IMR-90 (cell line): ENCODE data around the gene KRT9. TPM values are rescaled to one million over a fixed set of nuclear protein-coding genes. Genes with fewer than 3 reads are reported as not detected.
"Not testable (repeated sequence)": the region's sequence is repeated elsewhere in the genome, so short reads cannot be mapped to it uniquely, and the experiment has no call there.

ENCODE experiments used
- ATAC-seq: fragments of 200-7000 bp; cut with Tn5 transposase; 2 replicates; pipeline ENCODE4 v1.9.1; 2020; ENCODE audit warnings: low read depth, mild to moderate bottlenecking, moderate library complexity
- BruUV-seq: library from RNA; stranded (reverse); fragments of 400-500 nt; replicated peaks from 2 replicates; lab custom pipeline; 2021; lab: Mats Ljungman, UMichigan
- CTCF ChIA-PET: fragments of 300-600 bp; formaldehyde crosslinking; extraction: SDS; loops from one replicate; lab custom pipeline; 2021; ENCODE audit warnings: antibody characterized with exemption; lab: Yijun Ruan, JAX
- POLR2A ChIA-PET: fragments of 300-600 bp; sonication (Branson Sonifier 250); formaldehyde crosslinking; loops from one replicate; lab custom pipeline; 2022; ENCODE audit warnings: antibody characterized with exemption; ENCODE audit not compliant: unreplicated experiment; lab: Charles Lee
- DNase-seq: peaks from one replicate; pipeline ENCODE4 v3.0.0; 2013
- H2AFZ ChIP-seq: replicated peaks from 2 replicates; pipeline ENCODE3; 2013; ENCODE audit warnings: low read length, mild to moderate bottlenecking; ENCODE audit not compliant: poor library complexity
- H2AK5ac ChIP-seq: 2 replicates; pipeline ENCODE4 v1.6.1; 2013; ENCODE audit warnings: low read depth, low read length, inconsistent platforms
- H2AK9ac ChIP-seq: replicated peaks from 2 replicates; pipeline ENCODE3; 2013; ENCODE audit warnings: mild to moderate bottlenecking, low read depth, low read length, moderate library complexity; ENCODE audit not compliant: poor library complexity
- H2BK120ac ChIP-seq: 2 replicates; pipeline ENCODE4 v1.6.1; 2013; ENCODE audit warnings: low read depth, low read length, inconsistent platforms
- H2BK15ac ChIP-seq: 3 replicates; pipeline ENCODE4 v1.6.1; 2013; ENCODE audit warnings: low read depth, low read length, inconsistent platforms
- H2BK20ac ChIP-seq: 2 replicates; pipeline ENCODE4 v1.6.1; 2013; ENCODE audit warnings: low read depth, mild to moderate bottlenecking, inconsistent platforms, low read length, moderate library complexity
- H2BK5ac ChIP-seq: 2 replicates; pipeline ENCODE4 v1.6.1; 2013; ENCODE audit warnings: mild to moderate bottlenecking, low read depth, low read length, inconsistent platforms; ENCODE audit not compliant: poor library complexity, severe bottlenecking
- H3K14ac ChIP-seq: replicated peaks from 2 replicates; pipeline ENCODE4 v1.6.1; 2013; ENCODE audit warnings: low read depth, low read length, inconsistent platforms
- H3K18ac ChIP-seq: 2 replicates; pipeline ENCODE4 v1.6.1; 2013; ENCODE audit warnings: low read depth, low read length, control low read depth
- H3K23ac ChIP-seq: 2 replicates; pipeline ENCODE4 v1.6.1; 2013; ENCODE audit warnings: low read depth, low read length, inconsistent platforms
- H3K27ac ChIP-seq: 2 replicates; pipeline ENCODE4 v1.5.1; 2013; ENCODE audit warnings: mild to moderate bottlenecking, control low read depth, low read length; ENCODE audit not compliant: insufficient read depth
- H3K27me3 ChIP-seq: 2 replicates; pipeline ENCODE4 v1.6.1; 2013; ENCODE audit warnings: low read length; ENCODE audit not compliant: control insufficient read depth, insufficient read depth
- H3K36me3 ChIP-seq: 2 replicates; pipeline ENCODE4 v1.6.1; 2013; ENCODE audit warnings: low read length, mixed read lengths; ENCODE audit not compliant: control insufficient read depth, insufficient read depth
- H3K4ac ChIP-seq: 2 replicates; pipeline ENCODE4 v1.6.1; 2013; ENCODE audit warnings: low read depth, low read length, inconsistent platforms
- H3K4me1 ChIP-seq: 2 replicates; pipeline ENCODE4 v1.6.1; 2013; ENCODE audit warnings: low read length, mixed read lengths; ENCODE audit not compliant: control insufficient read depth, insufficient read depth
- H3K4me2 ChIP-seq: 2 replicates; pipeline ENCODE4 v1.6.1; 2013; ENCODE audit warnings: low read depth, mild to moderate bottlenecking, control low read depth, low read length, moderate library complexity
- H3K4me3 ChIP-seq: 2 replicates; pipeline ENCODE4 v1.5.1; 2013; ENCODE audit warnings: low read depth, mild to moderate bottlenecking, control low read depth, low read length, moderate library complexity; ENCODE audit not compliant: insufficient read depth
- H3K56ac ChIP-seq: 2 replicates; pipeline ENCODE4 v1.6.1; 2013; ENCODE audit warnings: low read length, inconsistent platforms; ENCODE audit not compliant: insufficient read depth; ENCODE audit errors: extremely low read depth
- H3K79me1 ChIP-seq, 2 experiments: 2 replicates each; pipeline ENCODE4 v1.6.1; 2013; ENCODE audit warnings: low read length in 2 of 2, inconsistent platforms in 1 of 2, low read depth in 1 of 2
- H3K9ac ChIP-seq: 2 replicates; pipeline ENCODE4 v1.6.1; 2013; ENCODE audit warnings: low read depth, low read length, control low read depth
- H3K9me1 ChIP-seq: 2 replicates; pipeline ENCODE4 v1.6.1; 2013; ENCODE audit warnings: low read length, inconsistent platforms; ENCODE audit not compliant: insufficient read depth
- H3K9me3 ChIP-seq: 2 replicates; pipeline ENCODE4 v1.6.1; 2013; ENCODE audit warnings: low read length; ENCODE audit not compliant: control insufficient read depth, insufficient read depth
- H4K20me1 ChIP-seq: 2 replicates; pipeline ENCODE4 v1.6.1; 2013; ENCODE audit warnings: low read length, inconsistent platforms; ENCODE audit not compliant: insufficient read depth
- H4K5ac ChIP-seq: 2 replicates; pipeline ENCODE4 v1.6.1; 2013; ENCODE audit warnings: mild to moderate bottlenecking, low read depth, low read length, control low read depth
- H4K8ac ChIP-seq, 2 experiments: 2 replicates each; pipeline ENCODE4 v1.6.1; 2013; ENCODE audit warnings: low read depth in 2 of 2, low read length in 2 of 2, control low read depth in 1 of 2, inconsistent platforms in 1 of 2
- H4K91ac ChIP-seq: 2 replicates; pipeline ENCODE4 v1.6.1; 2013; ENCODE audit warnings: low read depth, low read length, inconsistent platforms; ENCODE audit not compliant: insufficient read depth
- POLR2A ChIP-seq: IDR thresholded peaks from 2 replicates; pipeline ENCODE4 v1.6.1; 2012; ENCODE audit warnings: mild to moderate bottlenecking, low read depth, low read length
- SMC3 ChIP-seq: fragments of 150-350 bp; IDR thresholded peaks from 2 replicates; pipeline ENCODE4 v1.6.1; 2016; ENCODE audit warnings: low read depth, mild to moderate bottlenecking, antibody characterized with exemption, low read length, moderate library complexity
- USF2 ChIP-seq: fragments of 150-350 bp; IDR thresholded peaks from 2 replicates; pipeline ENCODE4 v1.6.1; 2017; ENCODE audit warnings: mild to moderate bottlenecking, antibody characterized with exemption, low read length, low read depth
- WGBS, 2 experiments: methylation state at CpG; one replicate each; pipeline versions ENCODE4 v1.1.5 to v1.1.7; 2013; ENCODE audit warnings: missing lambda C conversion rate in 2 of 2; ENCODE audit not compliant: insufficient read length in 1 of 2; ENCODE audit errors: extremely low coverage in 2 of 2; 5-methylcytosine and 5-hydroxymethylcytosine counted together
- dilution Hi-C: fragments of 300-500 bp; cut with HindIII; formaldehyde crosslinking; loops from one replicate; pipeline ENCODE4 v1.14.3; 2018; ENCODE audit warnings: low sequenced_read_pairs; ENCODE audit not compliant: unreplicated experiment
- in situ Hi-C: fragments of 300-500 bp; cut with MboI; formaldehyde crosslinking; loops from 3 replicates; pipeline ENCODE4 v1.14.3; 2019; ENCODE audit warnings: low sequenced_read_pairs, inconsistent platforms, mixed read lengths
- intact Hi-C: fragments of 100-400 bp; cut with micrococcal nuclease; formaldehyde crosslinking; loops from 2 replicates; pipeline ENCODE4 v1.10.0; 2022
- polyA plus RNA-seq, 3 experiments: library from polyadenylated mRNA; depleted of rRNA; stranded (reverse); fragments of >200 nt; gene quantifications; 2 replicates each; pipeline ENCODE4 v1.2.3, GENCODE V29; 2012; ENCODE audit warnings: low replicate concordance in 1 of 3
- total RNA-seq: library from RNA; depleted of rRNA; stranded (reverse); fragments of >200 nt; gene quantifications from 2 replicates; pipeline ENCODE4 v1.2.3, GENCODE V29; 2012

Gene KRT9
- total and polyA plus RNA-seq, 2 of the 4 experiments (the other 2 are of a cell fraction), result not detected

- TF ChIP-seq USF2 (no peak), POLR2A (no peak), SMC3 (no peak)
- H3K9ac ChIP-seq, result no peak overlapping the region
- ChIA-PET POLR2A (no interaction called here), CTCF (no interaction called here)
- BruUV-seq, result no TSS peak
- no peak overlapping the region for H3K23ac ChIP-seq
- intact Hi-C loops, result no loop called here
- no peak overlapping the region for H2BK5ac ChIP-seq
- no peaks in the 10 kb centered on the region for H3K9me3 ChIP-seq
- no peaks in the 10 kb centered on the region for H3K36me3 ChIP-seq
- no peak overlapping the region for H3K18ac ChIP-seq
- no peak overlapping the region for H3K14ac ChIP-seq
- H2AK9ac ChIP-seq, result no peak overlapping the region
- 94% methylated on average over 2 of the region's 11 CpGs; no CpG with 5 or more reads in 1 of the 2 experiments for WGBS, 2 experiments
- H4K5ac ChIP-seq, result no peak overlapping the region
- H2BK20ac ChIP-seq, result no peak overlapping the region
- H4K91ac ChIP-seq, result no peak overlapping the region
- DNase-seq, result no peak
- no peak overlapping the region for H2AK5ac ChIP-seq
- no peaks in the 10 kb centered on the region for H4K20me1 ChIP-seq
- ATAC-seq, result no peak
- no peak overlapping the region for H3K4me3 ChIP-seq
- H3K4me1 ChIP-seq, result no peaks in the 10 kb centered on the region
- H3K79me1 ChIP-seq, result no peaks in the 10 kb centered on the region
- H3K27ac ChIP-seq, result no peak overlapping the region
- no peak overlapping the region for H3K4me2 ChIP-seq
- peaks cover 51% of the 10 kb centered on the region for H3K27me3 ChIP-seq
- dilution Hi-C loops, result no loop called here
- no peak overlapping the region for H3K4ac ChIP-seq
- H3K56ac ChIP-seq, result no peak overlapping the region
- in situ Hi-C loops, result no loop called here
- H2BK15ac ChIP-seq, result no peak overlapping the region
- H2AFZ ChIP-seq, result no peak overlapping the region
- H4K8ac ChIP-seq, result no peak overlapping the region
- H3K9me1 ChIP-seq, result no peaks in the 10 kb centered on the region
- no peak overlapping the region for H2BK120ac ChIP-seq
Observed at GRCh38 chr17:41613277-41614082, 41.6 kb upstream of the KRT9 start.

GRCh38 chr17:41612376-41613160 lies 40.7 kb upstream of the KRT9 start, which contains the start of gene KRT16:
TSS of gene KRT16 (minus strand) at chr17:41612767. CDS start at chr17:41612688, 79 bp downstream.
- H3K27ac ChIP-seq, H3K79me1 ChIP-seq, POLR2A ChIA-PET, H3K36me3 ChIP-seq, H3K56ac ChIP-seq, DNase-seq, H2BK15ac ChIP-seq, CTCF ChIA-PET, dilution Hi-C loops, BruUV-seq, H3K18ac ChIP-seq, H2BK5ac ChIP-seq, H2BK120ac ChIP-seq, H3K4me1 ChIP-seq, H3K4ac ChIP-seq, H2AK5ac ChIP-seq, H3K9me1 ChIP-seq, H3K9me3 ChIP-seq, intact Hi-C loops, H3K9ac ChIP-seq, H4K91ac ChIP-seq, H4K20me1 ChIP-seq, H2AFZ ChIP-seq, H2BK20ac ChIP-seq, H4K8ac ChIP-seq, H3K23ac ChIP-seq, H3K4me3 ChIP-seq, H4K5ac ChIP-seq, in situ Hi-C loops, H3K4me2 ChIP-seq, H3K14ac ChIP-seq, ATAC-seq, H2AK9ac ChIP-seq: not testable (repeated sequence)
- 71% methylated on average over 11 of the region's 31 CpGs; no CpG with 5 or more reads in 1 of the 2 experiments for WGBS, 2 experiments
- H3K27me3 ChIP-seq, result peaks cover 44% of the 10 kb centered on the region
